Measurements from ENCODE around the gene OPN3. TPM values are rescaled to one million over a fixed set of nuclear protein-coding genes. Genes with fewer than 3 reads are reported as not detected.

Gene OPN3
- total and polyA plus RNA-seq, 2 of the 4 experiments (the other 2 are of a cell fraction) = 16.4 to 21.9 TPM

GRCh38 chr1:241652012-241652411 is 11.8 kb upstream of the OPN3 start, which contains the start of gene WDR64:
Gene WDR64 (plus strand): TSS chr1:241652281. CDS start chr1:241652485, 204 bp downstream.
- Histone ChIP-seq H3K4ac (ENCODE audit: low read depth, low read length) (no peak within 1 kb of the TSS), H3K18ac (ENCODE audit: low read depth, low read length) (no peak within 1 kb of the TSS), H4K20me1 (ENCODE audit: insufficient read depth, low read length) (no peaks in the 10 kb centered on the region), H3K9me3 (ENCODE audit: control insufficient read depth, insufficient read depth, low read length) (no peaks in the 10 kb centered on the region; the same call in 1 of the 2 replicates), H4K91ac (ENCODE audit: insufficient read depth, low read depth, low read length) (no peak within 1 kb of the TSS), H2AK5ac (ENCODE audit: low read depth, low read length) (no peak within 1 kb of the TSS), H2BK20ac (ENCODE audit: low read depth, low read length) (no peak within 1 kb of the TSS), H3K79me1 (ENCODE audit: low read depth in 1 of 2, low read length in 2 of 2) (no peaks in the 10 kb centered on the region), H3K14ac (replicated peaks; ENCODE audit: low read depth, low read length) (no peak within 1 kb of the TSS), H2AFZ (replicated peaks; ENCODE audit: low read length, poor library complexity) (no peak within 1 kb of the TSS), H3K56ac (ENCODE audit: extremely low read depth, insufficient read depth, low read length) (no peak within 1 kb of the TSS), H3K4me2 (ENCODE audit: low read depth, low read length) (no peak within 1 kb of the TSS), H2AK9ac (replicated peaks; ENCODE audit: low read depth, low read length, poor library complexity) (no peak within 1 kb of the TSS), H3K27me3 (ENCODE audit: control insufficient read depth, insufficient read depth, low read length) (peaks cover 2% of the 10 kb centered on the region), H3K9ac (ENCODE audit: low read depth, low read length) (no peak within 1 kb of the TSS), H3K36me3 (ENCODE audit: control insufficient read depth, insufficient read depth, low read length) (no peaks in the 10 kb centered on the region), H2BK15ac (ENCODE audit: low read depth, low read length) (no peak within 1 kb of the TSS), H3K27ac (ENCODE audit: insufficient read depth, low read length) (no peak within 1 kb of the TSS), H4K5ac (ENCODE audit: low read depth, low read length) (no peak within 1 kb of the TSS), H2BK5ac (ENCODE audit: low read depth, low read length, poor library complexity, severe bottlenecking) (no peak within 1 kb of the TSS), H4K8ac (ENCODE audit: low read depth in 2 of 2, low read length in 2 of 2) (no peak within 1 kb of the TSS), H3K23ac (ENCODE audit: low read depth, low read length) (no peak within 1 kb of the TSS), H3K4me1 (ENCODE audit: control insufficient read depth, insufficient read depth, low read length) (no peaks in the 10 kb centered on the region), H3K9me1 (ENCODE audit: insufficient read depth, low read length) (no peaks in the 10 kb centered on the region), H3K4me3 (ENCODE audit: insufficient read depth, low read depth, low read length) (no peak within 1 kb of the TSS), H2BK120ac (ENCODE audit: low read depth, low read length) (no peak within 1 kb of the TSS)
- intact Hi-C loops (cut with micrococcal nuclease) (no loop called here), dilution Hi-C loops (cut with HindIII; ENCODE audit: low sequenced_read_pairs, unreplicated experiment) (no loop called here), in situ Hi-C loops (cut with MboI; ENCODE audit: low sequenced_read_pairs) (no loop called here)
- ATAC-seq (ENCODE audit: low read depth) (no peak), DNase-seq (no peak)
- CTCF ChIA-PET = no interaction called here
- WGBS, 2 experiments (ENCODE audit: extremely low coverage in 2 of 2, insufficient read length in 1 of 2) = no CpG with 5 or more reads among the region's 4 CpGs
- TF ChIP-seq NFE2L2 (IDR thresholded peaks at IDR 0.05; ENCODE audit: low read depth, low read length) (no peak), MAFK (IDR thresholded peaks at IDR 0.05; ENCODE audit: low read depth, low read length) (no peak), SMC3 (IDR thresholded peaks at IDR 0.05; ENCODE audit: low read depth, low read length) (no peak), POLR2A (IDR thresholded peaks at IDR 0.05; ENCODE audit: low read depth, low read length) (no peak), RCOR1 (IDR thresholded peaks at IDR 0.05; ENCODE audit: insufficient replicate concordance, low read length) (no peak), RAD21 (IDR thresholded peaks at IDR 0.05; ENCODE audit: low read length) (no peak), CEBPB (IDR thresholded peaks at IDR 0.05; ENCODE audit: low read depth, low read length) (no peak), FOS (IDR thresholded peaks at IDR 0.05; ENCODE audit: low read depth, low read length) (no peak), ELK1 (IDR thresholded peaks at IDR 0.05; ENCODE audit: borderline replicate concordance, low read depth, low read length) (no peak), BHLHE40 (IDR thresholded peaks at IDR 0.05; ENCODE audit: low read depth, low read length) (no peak), USF2 (IDR thresholded peaks at IDR 0.05; ENCODE audit: low read depth, low read length) (no peak), CHD1 (IDR thresholded peaks at IDR 0.05; ENCODE audit: low read depth, low read length) (no peak), CTCF (conservative IDR thresholded peaks at IDR 0.05; ENCODE audit: low read depth, low read length) (no peak), MXI1 (IDR thresholded peaks at IDR 0.05; ENCODE audit: borderline replicate concordance, low read depth, low read length) (no peak)
- no TSS peak for BruUV-seq (replicated peaks)
- POLR2A ChIA-PET (ENCODE audit: unreplicated experiment) = no interaction called here

All from IMR-90 (cell line).